Spleen (tissue), 11 donors: ENCODE results near the gene ATP2B3. TPM values are rescaled to one million over a fixed set of nuclear protein-coding genes. Genes with fewer than 3 reads are reported as not detected.
A peak's percentile ranks its signal among the peaks of the same experiment; 100 is the strongest.

Source experiments
- DNase-seq: peaks from one replicate; pipeline ENCODE4 v3.0.0-alpha.2; 2020
- H3K27ac ChIP-seq, 8 donors: fragments of 200-600 bp; sonication (generic) in 7 of 8; 1 replicate in 4 of 8; 2 replicates in 4 of 8; pipeline versions ENCODE4 v1.5.0 to v1.8.0; 2016 to 2021; ENCODE audit warnings: inconsistent platforms in 4 of 8, mild to moderate bottlenecking in 4 of 8, moderate library complexity in 1 of 8
- H3K27me3 ChIP-seq, 7 donors: fragments of 200-600 bp; sonication (generic) in 6 of 7; replicated peaks in 1 of 7; 1 replicate in 4 of 7; 2 replicates in 3 of 7; pipeline versions ENCODE4 v1.5.0 to v1.8.0; 2016 to 2021; ENCODE audit warnings: inconsistent platforms in 3 of 7, mild to moderate bottlenecking in 1 of 7
- H3K36me3 ChIP-seq, 6 donors: fragments of 200-600 bp; sonication (generic) in 5 of 6; 1 replicate in 4 of 6; 2 replicates in 2 of 6; pipeline versions ENCODE4 v1.5.0 to v1.8.0; 2016 to 2021; ENCODE audit warnings: inconsistent platforms in 2 of 6
- H3K4me1 ChIP-seq, 6 donors: fragments of 200-600 bp; sonication (generic) in 5 of 6; 1 replicate in 3 of 6; 2 replicates in 3 of 6; pipeline versions ENCODE4 v1.5.0 to v1.8.0; 2016 to 2021; ENCODE audit warnings: inconsistent platforms in 3 of 6
- H3K4me3 ChIP-seq, 8 donors: fragments of 200-600 bp; sonication (generic) in 7 of 8; 1 replicate in 4 of 8; 2 replicates in 4 of 8; pipeline versions ENCODE4 v1.5.0 to v1.8.0; 2016 to 2021; ENCODE audit warnings: inconsistent platforms in 4 of 8, mild to moderate bottlenecking in 4 of 8, moderate library complexity in 2 of 8
- H3K9me3 ChIP-seq, 8 donors: fragments of 200-600 bp; sonication (generic) in 7 of 8; 1 replicate in 4 of 8; 2 replicates in 4 of 8; pipeline versions ENCODE4 v1.5.0 to v1.8.0; 2016 to 2021; ENCODE audit warnings: inconsistent platforms in 4 of 8
- CTCF ChIP-seq, 11 experiments: fragments of 200-600 bp in 7 of 11; fragments of 450-650 bp in 4 of 11; sonication (generic) in 4 of 11; IDR thresholded peaks in 8 of 11; conservative IDR thresholded peaks in 3 of 11; 1 replicate in 7 of 11; 2 replicates in 4 of 11; pipeline versions ENCODE4 v1.4.0 to v1.8.0; 2016 to 2021; ENCODE audit warnings: antibody characterized with exemption in 11 of 11, inconsistent platforms in 4 of 11, mild to moderate bottlenecking in 1 of 11
- POLR2A ChIP-seq, 3 donors: fragments of 450-650 bp; IDR thresholded peaks; one replicate each; pipeline ENCODE4 v1.5.1; 2017; ENCODE audit warnings: antibody characterized with exemption in 3 of 3, mild to moderate bottlenecking in 1 of 3
- POLR2AphosphoS5 ChIP-seq, 3 donors: sonication (generic); formaldehyde crosslinking; IDR thresholded peaks; one replicate each; pipeline ENCODE4 v1.5.1; 2017; ENCODE audit warnings: antibody characterized with exemption in 3 of 3
- WGBS, 5 donors: extraction: QIAGEN DNeasy Blood & Tissue Kit in 3 of 5; methylation state at CpG; one replicate each; pipeline versions ENCODE4 v1.1.5 to v1.1.7; 2013 to 2018; 5-methylcytosine and 5-hydroxymethylcytosine counted together
- intact Hi-C: fragments of 100-400 bp; cut with DNase I; formaldehyde crosslinking; loops from one replicate; pipeline ENCODE4 v1.15.0; 2023; ENCODE audit warnings: low total_unique reads
- polyA plus RNA-seq, 3 donors: library from polyadenylated mRNA; stranded (reverse); fragments of 200-250 nt; gene quantifications; one replicate each; pipeline ENCODE4 v1.2.1, GENCODE V29; 2013
- total RNA-seq, 7 donors: library from RNA; depleted of rRNA in 3 of 7; stranded (reverse); fragments of >200 nt in 3 of 7; fragmentation: NEBNext Ultra II Directional in 4 of 7; extraction: Animal tissue kit (Norgen Biotek cat#: 25700) in 4 of 7; gene quantifications; one replicate each; pipeline versions ENCODE4 v1.1.0 to v1.2.1, GENCODE V29; 2016 to 2021
- donor health status: healthy with polysubstance abuse.
- donor health status: DM: no; HTN: no; CAD: no; lungs with moderate emphysema.
- donor health status: DM: no; HTN: no; CAD: no.
- donor health status: Bipolar disorder and iron deficiency.
- donor health status: healthy.
- donor health status: DM: no; HTN: no; CAD: no.
- donor health status: DM: yes; HTN: yes; CAD: no.

Gene ATP2B3
- total and polyA plus RNA-seq, 10 donors = 0.07 to 0.13 TPM; not detected in 8

GRCh38 chrX:153611298-153612095 is 94.1 kb downstream of the ATP2B3 start:
- 73 to 95% (median 82%) methylated on average over 3 to 14 of the region's 14 CpGs for WGBS, 5 donors
- intact Hi-C loops = loop anchor here (10.0 kb wide), 1 partner anchor 53 kb away; no protein-coding TSS in a partner anchor
- H3K4me1 ChIP-seq = peaks cover 0 to 15% (median 12%) of the 10 kb centered on the region in 6 donors
- no peaks in the 10 kb centered on the region for H3K36me3 ChIP-seq
- peak; percentile 58 for DNase-seq
- H3K4me3 ChIP-seq = no peak overlapping the region
- H3K27ac ChIP-seq = no peak overlapping the region
- peaks cover 0 to 8% (median 0%) of the 10 kb centered on the region in 8 donors for H3K9me3 ChIP-seq
- H3K27me3 ChIP-seq = peaks cover 0 to 46% (median 4%) of the 10 kb centered on the region in 7 donors
- TF ChIP-seq POLR2AphosphoS5 (IDR thresholded peaks at IDR 0.05) (no peak), POLR2A (IDR thresholded peaks at IDR 0.05) (no peak), CTCF (IDR thresholded peaks at IDR 0.05 in 8 of 11, conservative IDR thresholded peaks at IDR 0.05 in 3 of 11) (no peak)

- WGBS, 5 donors = 78 to 87% (median 82%) methylated on average over 4 to 10 of the region's 10 CpGs
- Histone ChIP-seq H3K36me3 (no peaks in the 10 kb centered on the region), H3K27ac (no peak overlapping the region), H3K4me1 (peaks cover 0 to 15% (median 12%) of the 10 kb centered on the region in 6 donors), H3K27me3 (peaks cover 0 to 53% (median 4%) of the 10 kb centered on the region in 7 donors), H3K4me3 (no peak overlapping the region), H3K9me3 (peaks cover 0 to 8% (median 0%) of the 10 kb centered on the region in 8 donors)
- DNase-seq = peak; percentile 54
- TF ChIP-seq POLR2A (IDR thresholded peaks at IDR 0.05) (no peak), CTCF (IDR thresholded peaks at IDR 0.05 in 8 of 11, conservative IDR thresholded peaks at IDR 0.05 in 3 of 11) (no peak), POLR2AphosphoS5 (IDR thresholded peaks at IDR 0.05) (no peak)
- intact Hi-C loops = loop anchor here (10.0 kb wide), 1 partner anchor 52 kb away; no protein-coding TSS in a partner anchor
Observed at GRCh38 chrX:153612413-153612812, 95.0 kb downstream of the ATP2B3 start.

- no peak for TF ChIP-seq POLR2AphosphoS5 (IDR thresholded peaks at IDR 0.05)
- TF ChIP-seq CTCF (IDR thresholded peaks at IDR 0.05 in 8 of 11, conservative IDR thresholded peaks at IDR 0.05 in 3 of 11) = no peak
- TF ChIP-seq POLR2A (IDR thresholded peaks at IDR 0.05) = no peak
- H3K27me3 ChIP-seq = peaks cover 0 to 50% (median 4%) of the 10 kb centered on the region in 7 donors
- intact Hi-C loops = loop anchor here (10.0 kb wide), 1 partner anchor 50 kb away; no protein-coding TSS in a partner anchor
- no peak for DNase-seq
- H3K36me3 ChIP-seq = no peaks in the 10 kb centered on the region
- no peak overlapping the region for H3K4me3 ChIP-seq
- H3K4me1 ChIP-seq = peaks cover 0 to 11% (median 8%) of the 10 kb centered on the region in 6 donors
- 48 to 64% (median 58%) methylated on average over 6 of the region's 6 CpGs for WGBS, 5 donors
- H3K27ac ChIP-seq = no peak overlapping the region
- peaks cover 0 to 8% (median 0%) of the 10 kb centered on the region in 8 donors for H3K9me3 ChIP-seq
Observed at GRCh38 chrX:153614818-153615217, 97.4 kb downstream of the ATP2B3 start.

- no peaks in the 10 kb centered on the region for H3K36me3 ChIP-seq
- no peak overlapping the region for H3K27ac ChIP-seq
- TF ChIP-seq CTCF (IDR thresholded peaks at IDR 0.05 in 8 of 11, conservative IDR thresholded peaks at IDR 0.05 in 3 of 11) (no peak), POLR2AphosphoS5 (IDR thresholded peaks at IDR 0.05) (no peak), POLR2A (IDR thresholded peaks at IDR 0.05) (no peak)
- no peak overlapping the region for H3K4me3 ChIP-seq
- H3K27me3 ChIP-seq = peaks cover 0 to 37% (median 3%) of the 10 kb centered on the region in 7 donors
- H3K9me3 ChIP-seq = no peaks in the 10 kb centered on the region
- intact Hi-C loops = no loop called here
- DNase-seq = no peak
- no peaks in the 10 kb centered on the region for H3K4me1 ChIP-seq
- 66 to 91% (median 84%) methylated on average over 5 of the region's 5 CpGs for WGBS, 5 donors
Observed at GRCh38 chrX:153620576-153620975, 103.1 kb downstream of the ATP2B3 start.
